ENCODE measurements around the gene HPDL. TPM values are rescaled to one million over a fixed set of nuclear protein-coding genes. Genes with fewer than 3 reads are reported as not detected.

Gene HPDL
- total RNA-seq, 2 experiments from 2014 or later, result not detected

DNA sequence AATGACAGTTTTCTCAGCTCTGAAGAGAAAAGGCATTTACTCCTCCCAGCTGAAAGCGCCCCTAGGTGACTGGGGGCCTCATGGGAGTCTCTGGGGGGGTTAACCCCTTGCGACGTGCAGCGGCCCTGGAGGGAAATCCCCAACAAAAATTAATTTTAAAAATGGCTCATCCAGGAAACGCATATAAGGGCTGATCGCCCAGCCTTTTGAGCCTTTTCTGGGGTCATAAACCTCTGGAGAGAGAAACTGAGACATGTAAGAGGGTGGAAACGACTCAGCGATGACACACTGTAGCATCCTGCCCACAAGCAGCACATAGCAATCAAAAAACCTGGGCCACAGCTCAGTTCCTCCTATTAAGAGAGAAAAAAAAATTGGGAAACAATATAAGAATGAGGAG, 20.4 kb upstream of the HPDL start:
- no peak for DNase-seq
- peak overlapping the region; percentile 76 for H3K4me3 Mint-ChIP-seq
- intact Hi-C loops (cut with DNase I, micrococcal nuclease), result no loop called here
- TF ChIP-seq CTCF (IDR thresholded peaks at IDR 0.05), result no peak
- Histone ChIP-seq H3K27me3 (ENCODE audit: control insufficient read depth in 1 of 2, insufficient read depth in 2 of 2, low read length in 2 of 2) (no peaks in the 10 kb centered on the region), H3K4me1 (ENCODE audit: insufficient read depth, low read length) (peaks cover 24% of the 10 kb centered on the region), H3K27ac (ENCODE audit: low read depth in 1 of 2, low read length in 2 of 2) (no peak overlapping the region), H3K36me3 (ENCODE audit: insufficient read depth, low read length) (no peaks in the 10 kb centered on the region), H3K9me3 (ENCODE audit: control insufficient read depth in 1 of 2, insufficient read depth in 1 of 2, low read length in 2 of 2) (no peaks in the 10 kb centered on the region), H3K4me3 (ENCODE audit: low read length) (no peak overlapping the region)
- ATAC-seq (ENCODE audit: poor library complexity), result no peak
- ChIA-PET POLR2A (interaction anchor here (6.2 kb wide), 1 partner anchor 34 kb away, joined by 163 read pairs; the partner anchor contains the start of genes MUTYH and TOE1), CTCF (interaction anchor here (0.9 to 1.3 kb wide), 2 partner anchors 30 to 292 kb away, joined by 3 read pairs; no protein-coding TSS in a partner anchor)
- no peaks in the 10 kb centered on the region for H3K9me3 Mint-ChIP-seq
- no peaks in the 10 kb centered on the region for H3K27me3 Mint-ChIP-seq
- H3K27ac Mint-ChIP-seq, result peak overlapping the region; percentile 95
- H3K36me3 Mint-ChIP-seq (ENCODE audit: low read depth), result no peaks in the 10 kb centered on the region
- H3K4me1 Mint-ChIP-seq (ENCODE audit: low read depth), result peaks cover 22% of the 10 kb centered on the region

GRCh38 chr1:45306905-45307304, 19.8 kb upstream of the HPDL start:
- no peak overlapping the region for H3K27ac Mint-ChIP-seq
- no peaks in the 10 kb centered on the region for H3K27me3 Mint-ChIP-seq
- ATAC-seq (ENCODE audit: poor library complexity), result no peak
- DNase-seq, result no peak
- Histone ChIP-seq H3K27ac (ENCODE audit: low read depth in 1 of 2, low read length in 2 of 2) (no peak overlapping the region), H3K4me1 (ENCODE audit: insufficient read depth, low read length) (peaks cover 24% of the 10 kb centered on the region), H3K27me3 (ENCODE audit: control insufficient read depth in 1 of 2, insufficient read depth in 2 of 2, low read length in 2 of 2) (no peaks in the 10 kb centered on the region), H3K36me3 (ENCODE audit: insufficient read depth, low read length) (no peaks in the 10 kb centered on the region), H3K9me3 (ENCODE audit: control insufficient read depth in 1 of 2, insufficient read depth in 1 of 2, low read length in 2 of 2) (no peaks in the 10 kb centered on the region), H3K4me3 (ENCODE audit: low read length) (no peak overlapping the region)
- POLR2A ChIA-PET, result interaction anchor here (0.7 to 6.2 kb wide), 2 partner anchors 33 to 506 kb away, joined by 3 to 163 read pairs; partner anchors contain the start of genes MUTYH and TOE1
- CTCF ChIA-PET, result interaction anchor here (0.9 kb wide), 1 partner anchor 29 kb away, joined by 3 read pairs; no protein-coding TSS in a partner anchor
- no peaks in the 10 kb centered on the region for H3K9me3 Mint-ChIP-seq
- no peak for TF ChIP-seq CTCF (IDR thresholded peaks at IDR 0.05)
- intact Hi-C loops (cut with DNase I, micrococcal nuclease), result no loop called here
- H3K4me1 Mint-ChIP-seq (ENCODE audit: low read depth), result peaks cover 22% of the 10 kb centered on the region
- no peaks in the 10 kb centered on the region for H3K36me3 Mint-ChIP-seq (ENCODE audit: low read depth)
- no peak overlapping the region for H3K4me3 Mint-ChIP-seq

GRCh38 chr1:45314266-45314665, 12.4 kb upstream of the HPDL start:
- H3K4me3 ChIP-seq (ENCODE audit: low read length), result no peak overlapping the region
- Mint-ChIP-seq H3K4me3 (no peak overlapping the region), H3K36me3 (ENCODE audit: low read depth) (no peaks in the 10 kb centered on the region), H3K4me1 (ENCODE audit: low read depth) (no peaks in the 10 kb centered on the region), H3K27me3 (no peaks in the 10 kb centered on the region), H3K9me3 (no peaks in the 10 kb centered on the region), H3K27ac (no peak overlapping the region)
- CTCF ChIA-PET, result no interaction called here
- intact Hi-C loops (cut with DNase I, micrococcal nuclease), result no loop called here
- H3K4me1 ChIP-seq (ENCODE audit: insufficient read depth, low read length), result no peaks in the 10 kb centered on the region
- POLR2A ChIA-PET, result interaction anchor here (0.8 to 1.0 kb wide), 2 partner anchors 11 to 24 kb away, joined by 3 to 4 read pairs; no protein-coding TSS in a partner anchor
- DNase-seq (no peak), ATAC-seq (ENCODE audit: poor library complexity) (no peak)
- no peaks in the 10 kb centered on the region for H3K9me3 ChIP-seq (ENCODE audit: control insufficient read depth in 1 of 2, insufficient read depth in 1 of 2, low read length in 2 of 2)
- H3K27ac ChIP-seq (ENCODE audit: low read depth in 1 of 2, low read length in 2 of 2), result no peak overlapping the region
- TF ChIP-seq CTCF (IDR thresholded peaks at IDR 0.05), result no peak
- H3K36me3 ChIP-seq (ENCODE audit: insufficient read depth, low read length), result no peaks in the 10 kb centered on the region
- no peaks in the 10 kb centered on the region for H3K27me3 ChIP-seq (ENCODE audit: control insufficient read depth in 1 of 2, insufficient read depth in 2 of 2, low read length in 2 of 2)
